Measurements from ENCODE around the gene EYA4.

Gene EYA4

DNA sequence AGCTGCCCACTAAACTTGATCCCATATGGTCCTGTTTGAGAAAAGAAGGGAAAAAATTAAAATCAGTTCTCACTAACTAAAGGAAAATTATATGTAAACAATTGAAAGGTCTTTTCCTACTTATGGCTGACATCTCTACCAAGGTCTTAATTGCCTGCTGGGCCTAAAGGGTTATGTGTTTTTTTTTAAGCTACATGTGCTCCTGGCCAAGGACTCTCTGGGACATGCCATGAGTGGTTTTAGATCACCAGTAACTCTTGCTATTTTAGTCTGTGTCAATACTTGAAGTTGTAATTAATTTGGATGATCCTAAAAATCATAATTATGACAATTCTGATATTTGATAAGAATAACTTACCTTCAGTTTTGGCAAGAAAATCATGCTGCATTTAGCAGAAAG lies 35.9 kb upstream of the EYA4 start:
- TF ChIP-seq, protein P1, sequence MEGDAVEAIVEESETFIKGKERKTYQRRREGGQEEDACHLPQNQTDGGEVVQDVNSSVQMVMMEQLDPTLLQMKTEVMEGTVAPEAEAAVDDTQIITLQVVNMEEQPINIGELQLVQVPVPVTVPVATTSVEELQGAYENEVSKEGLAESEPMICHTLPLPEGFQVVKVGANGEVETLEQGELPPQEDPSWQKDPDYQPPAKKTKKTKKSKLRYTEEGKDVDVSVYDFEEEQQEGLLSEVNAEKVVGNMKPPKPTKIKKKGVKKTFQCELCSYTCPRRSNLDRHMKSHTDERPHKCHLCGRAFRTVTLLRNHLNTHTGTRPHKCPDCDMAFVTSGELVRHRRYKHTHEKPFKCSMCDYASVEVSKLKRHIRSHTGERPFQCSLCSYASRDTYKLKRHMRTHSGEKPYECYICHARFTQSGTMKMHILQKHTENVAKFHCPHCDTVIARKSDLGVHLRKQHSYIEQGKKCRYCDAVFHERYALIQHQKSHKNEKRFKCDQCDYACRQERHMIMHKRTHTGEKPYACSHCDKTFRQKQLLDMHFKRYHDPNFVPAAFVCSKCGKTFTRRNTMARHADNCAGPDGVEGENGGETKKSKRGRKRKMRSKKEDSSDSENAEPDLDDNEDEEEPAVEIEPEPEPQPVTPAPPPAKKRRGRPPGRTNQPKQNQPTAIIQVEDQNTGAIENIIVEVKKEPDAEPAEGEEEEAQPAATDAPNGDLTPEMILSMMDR (IDR thresholded peaks at IDR 0.05; ENCODE audit: control insufficient read depth, extremely low read depth, insufficient read depth) = no peak
- H3K4me3 ChIP-seq (ENCODE audit: low read depth, low read length) = no peak overlapping the region
- DNase-seq (ENCODE audit: low read depth) = no peak

DNA sequence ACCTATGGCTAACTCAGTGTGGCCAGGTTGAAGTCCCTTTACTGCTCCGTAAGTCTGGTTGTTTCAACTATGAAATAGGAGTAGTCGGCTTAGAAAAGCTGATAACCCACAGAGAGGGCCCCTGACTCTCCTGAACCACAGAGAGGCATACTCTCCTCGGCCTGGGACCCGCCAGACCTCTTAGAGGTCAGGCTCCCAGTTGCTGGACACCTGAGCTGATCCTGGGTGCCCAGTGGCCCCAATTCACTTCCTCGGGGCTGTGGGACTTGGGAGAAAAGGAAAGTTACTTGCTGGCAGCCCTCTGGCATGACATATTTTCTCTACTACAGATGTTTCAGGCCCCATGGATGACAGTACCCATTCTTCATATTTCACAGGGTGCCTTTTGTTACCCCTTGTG lies 34.2 kb upstream of the EYA4 start:
- no peak for DNase-seq (ENCODE audit: low read depth)
- H3K4me3 ChIP-seq (ENCODE audit: low read depth, low read length) = no peak overlapping the region
- TF ChIP-seq, protein P1 (IDR thresholded peaks at IDR 0.05; ENCODE audit: control insufficient read depth, extremely low read depth, insufficient read depth) = no peak

DNA sequence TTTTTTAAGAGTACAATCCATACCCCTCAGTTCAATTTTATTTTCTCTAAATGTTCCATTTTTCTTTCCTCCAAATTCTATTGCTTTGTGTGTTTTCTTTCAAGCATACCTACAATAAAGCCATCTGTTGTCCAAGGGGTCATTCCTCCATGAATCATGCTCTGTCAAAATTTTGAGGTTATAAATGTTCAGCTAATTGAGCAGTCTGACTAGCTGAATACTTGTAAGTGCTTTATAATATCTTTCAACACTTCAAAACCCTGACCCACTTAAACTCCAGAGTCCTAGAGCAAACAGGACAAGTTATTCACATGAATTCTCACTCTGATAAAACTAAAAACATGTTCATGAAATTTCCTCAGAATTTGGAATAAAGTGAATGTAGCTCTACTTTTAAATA lies 33.4 kb upstream of the EYA4 start:
- TF ChIP-seq, protein P1 (IDR thresholded peaks at IDR 0.05; ENCODE audit: control insufficient read depth, extremely low read depth, insufficient read depth) = no peak
- no peak for DNase-seq (ENCODE audit: low read depth)
- H3K4me3 ChIP-seq (ENCODE audit: low read depth, low read length) = no peak overlapping the region

DNA sequence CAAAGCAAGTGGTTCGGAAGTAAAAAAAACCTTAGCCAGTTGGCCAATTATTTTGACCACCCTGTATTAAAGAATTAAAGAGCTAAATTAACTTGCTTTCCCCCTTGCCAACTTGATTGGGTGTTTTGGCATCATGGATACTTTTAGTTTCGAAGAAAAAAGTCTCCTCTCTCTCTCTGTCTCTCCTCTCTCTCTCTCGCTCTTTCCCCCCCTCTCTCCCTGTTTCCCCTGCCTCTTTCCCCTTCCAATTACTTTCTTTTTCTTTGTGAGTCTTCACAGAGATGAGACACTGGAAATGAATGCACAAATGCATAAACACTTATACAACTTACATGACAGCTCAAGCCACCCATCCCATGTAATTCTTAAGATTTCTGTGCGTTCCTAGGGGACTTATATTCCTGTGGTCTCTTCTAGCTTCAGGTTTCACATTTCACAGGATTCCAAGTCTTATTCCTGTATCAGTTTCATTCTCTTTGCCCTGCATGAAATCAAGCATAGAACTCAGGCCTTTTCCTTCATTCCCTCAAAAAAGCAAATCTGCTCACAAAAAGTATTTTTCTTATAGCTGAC lies 32.9 kb upstream of the EYA4 start:
- DNase-seq (ENCODE audit: low read depth) = no peak
- TF ChIP-seq, protein P1 (IDR thresholded peaks at IDR 0.05; ENCODE audit: control insufficient read depth, extremely low read depth, insufficient read depth) = no peak
- H3K4me3 ChIP-seq (ENCODE audit: low read depth, low read length) = no peak overlapping the region

DNA sequence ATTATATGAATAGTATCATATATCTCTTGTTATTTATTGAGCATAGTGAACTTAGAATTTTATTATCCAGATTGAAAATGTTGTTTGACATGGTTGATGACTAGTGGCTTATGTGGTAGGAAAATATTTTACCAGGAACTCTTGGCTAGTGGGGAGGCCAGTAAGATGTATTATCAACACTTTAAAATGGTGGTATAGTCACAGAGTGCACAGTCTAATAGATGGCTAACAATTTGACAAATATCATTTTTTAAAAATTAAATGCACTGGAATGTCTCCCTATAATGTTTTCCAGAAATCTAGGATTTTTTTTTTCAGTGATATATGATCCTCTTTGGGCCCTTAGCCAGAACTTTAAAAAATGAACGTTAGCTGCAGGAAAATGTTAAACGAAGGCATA lies 26.9 kb upstream of the EYA4 start:
- H3K4me3 ChIP-seq (ENCODE audit: low read depth, low read length) = no peak overlapping the region
- no peak for DNase-seq (ENCODE audit: low read depth)
- TF ChIP-seq, protein P1 (IDR thresholded peaks at IDR 0.05; ENCODE audit: control insufficient read depth, extremely low read depth, insufficient read depth) = no peak

DNA sequence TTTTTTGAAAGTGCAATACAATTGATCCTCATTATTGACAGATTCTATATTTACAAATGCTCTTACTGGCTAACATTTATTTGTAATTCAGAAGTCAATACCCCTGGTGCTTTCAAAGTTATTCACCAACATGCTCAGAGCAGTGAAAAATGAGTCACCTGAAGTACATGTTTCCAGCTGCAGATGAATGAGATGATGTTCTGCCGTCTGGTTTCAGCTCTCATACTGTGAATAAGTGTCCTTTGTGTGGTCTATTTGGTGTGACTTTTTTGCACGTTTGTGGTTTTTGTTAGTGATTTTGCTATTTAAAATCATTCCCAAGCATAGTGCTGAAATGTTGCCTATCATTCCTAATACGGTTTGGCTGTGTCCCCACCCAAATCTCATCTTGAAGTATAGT lies 22.3 kb upstream of the EYA4 start:
- TF ChIP-seq, protein P1 (IDR thresholded peaks at IDR 0.05; ENCODE audit: control insufficient read depth, extremely low read depth, insufficient read depth) = no peak
- no peak overlapping the region for H3K4me3 ChIP-seq (ENCODE audit: low read depth, low read length)
- DNase-seq (ENCODE audit: low read depth) = no peak

DNA sequence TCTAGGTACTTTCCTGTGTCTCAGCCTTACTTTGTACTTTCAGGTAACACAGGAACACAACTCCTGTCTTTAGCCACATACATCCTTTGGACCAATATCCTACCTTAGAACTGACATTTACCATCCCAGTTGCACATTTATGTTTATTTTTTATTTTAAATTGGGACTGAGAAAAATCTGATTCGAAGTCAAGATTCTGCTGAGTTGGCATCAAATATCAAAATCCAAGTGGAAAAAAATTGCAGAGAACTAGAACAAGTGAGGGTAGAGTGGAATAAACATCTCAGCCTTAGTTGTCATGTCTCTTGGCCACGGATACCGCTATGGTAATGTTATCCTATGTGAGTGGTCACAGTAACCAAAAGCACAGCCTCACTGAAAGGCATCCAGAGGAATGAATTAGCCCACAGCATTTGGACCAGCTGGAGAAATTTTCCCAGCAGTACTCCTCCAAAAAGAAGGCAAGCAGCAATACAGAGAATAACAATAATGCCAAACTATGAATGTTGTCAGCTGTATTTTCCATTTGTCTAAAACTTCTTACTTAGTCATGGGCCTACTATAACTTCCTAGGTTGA lies 17.6 kb upstream of the EYA4 start:
- no peak overlapping the region for H3K4me3 ChIP-seq (ENCODE audit: low read depth, low read length)
- TF ChIP-seq, protein P1 (IDR thresholded peaks at IDR 0.05; ENCODE audit: control insufficient read depth, extremely low read depth, insufficient read depth) = no peak
- no peak for DNase-seq (ENCODE audit: low read depth)

All from LNCaP clone FGC (cell line).